Suprapubic skin (tissue), 3 donors: ENCODE results near the gene TP53TG5.

Source experiments
- POLR2A ChIP-seq, 2 donors: fragments of 450-650 bp; IDR thresholded peaks; one replicate each; pipeline ENCODE4 v1.6.1; 2017; ENCODE audit warnings: antibody characterized with exemption in 2 of 2, mild to moderate bottlenecking in 2 of 2, moderate library complexity in 2 of 2
- TF ChIP-seq, protein P1 (sequence below), 2 donors: fragments of 200-600 bp in 1 of 2; fragments of 450-650 bp in 1 of 2; sonication (generic) in 1 of 2; IDR thresholded peaks; one replicate each; pipeline ENCODE4 v1.5.1; 2016 to 2019; ENCODE audit warnings: antibody characterized with exemption in 2 of 2, mild to moderate bottlenecking in 1 of 2, moderate library complexity in 1 of 2

DNA sequence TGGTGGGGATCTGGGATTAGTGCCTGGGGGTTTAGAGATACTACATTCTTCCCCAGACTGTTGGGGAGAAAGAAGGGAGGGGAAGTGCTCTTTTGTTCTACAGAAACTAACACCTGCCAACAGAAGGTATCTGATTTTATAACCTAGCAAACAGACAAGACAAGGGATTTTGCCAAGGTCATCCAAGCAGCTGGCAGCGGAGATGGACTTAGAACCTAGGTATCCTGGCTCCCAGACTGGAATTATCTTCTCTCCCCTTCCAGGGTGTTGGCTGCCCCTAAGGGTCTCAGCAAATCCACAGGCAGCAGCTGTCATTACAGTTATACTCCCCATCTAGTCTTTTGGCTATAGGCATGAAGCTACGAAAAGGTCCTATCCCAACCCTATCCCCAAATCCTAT, 38.3 kb downstream of the TP53TG5 start:
- TF ChIP-seq POLR2A (IDR thresholded peaks at IDR 0.05): no peak
- TF ChIP-seq, protein P1, sequence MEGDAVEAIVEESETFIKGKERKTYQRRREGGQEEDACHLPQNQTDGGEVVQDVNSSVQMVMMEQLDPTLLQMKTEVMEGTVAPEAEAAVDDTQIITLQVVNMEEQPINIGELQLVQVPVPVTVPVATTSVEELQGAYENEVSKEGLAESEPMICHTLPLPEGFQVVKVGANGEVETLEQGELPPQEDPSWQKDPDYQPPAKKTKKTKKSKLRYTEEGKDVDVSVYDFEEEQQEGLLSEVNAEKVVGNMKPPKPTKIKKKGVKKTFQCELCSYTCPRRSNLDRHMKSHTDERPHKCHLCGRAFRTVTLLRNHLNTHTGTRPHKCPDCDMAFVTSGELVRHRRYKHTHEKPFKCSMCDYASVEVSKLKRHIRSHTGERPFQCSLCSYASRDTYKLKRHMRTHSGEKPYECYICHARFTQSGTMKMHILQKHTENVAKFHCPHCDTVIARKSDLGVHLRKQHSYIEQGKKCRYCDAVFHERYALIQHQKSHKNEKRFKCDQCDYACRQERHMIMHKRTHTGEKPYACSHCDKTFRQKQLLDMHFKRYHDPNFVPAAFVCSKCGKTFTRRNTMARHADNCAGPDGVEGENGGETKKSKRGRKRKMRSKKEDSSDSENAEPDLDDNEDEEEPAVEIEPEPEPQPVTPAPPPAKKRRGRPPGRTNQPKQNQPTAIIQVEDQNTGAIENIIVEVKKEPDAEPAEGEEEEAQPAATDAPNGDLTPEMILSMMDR (IDR thresholded peaks at IDR 0.05): no peak
